HG03378 (cell line): ENCODE measurements around the gene CYSRT1.
A peak's percentile ranks its signal among the peaks of the same experiment; 100 is the strongest.

Source experiments
- ATAC-seq: cut with Tn5 transposase; IDR thresholded peaks from one replicate; pipeline ENCODE4 v1.9.1; 2021; ENCODE audit warnings: mild to moderate bottlenecking, moderate library complexity; ENCODE audit not compliant: unreplicated experiment

Gene CYSRT1

GRCh38 chr9:137189297-137190295, 35.4 kb upstream of the CYSRT1 start:
- no peak for ATAC-seq

- ATAC-seq, result no peak
Observed at GRCh38 chr9:137190315-137190856, 34.6 kb upstream of the CYSRT1 start.

GRCh38 chr9:137191245-137191644, 33.7 kb upstream of the CYSRT1 start:
- ATAC-seq, result no peak

GRCh38 chr9:137191691-137192447, 33.1 kb upstream of the CYSRT1 start:
- no peak for ATAC-seq

GRCh38 chr9:137192448-137192780, 32.6 kb upstream of the CYSRT1 start:
- ATAC-seq, result no peak

- ATAC-seq, result no peak
Observed at GRCh38 chr9:137192859-137193258, 32.1 kb upstream of the CYSRT1 start.

GRCh38 chr9:137193771-137194170, 31.2 kb upstream of the CYSRT1 start:
- no peak for ATAC-seq

- no peak for ATAC-seq
Observed at GRCh38 chr9:137194388-137194787, 30.6 kb upstream of the CYSRT1 start.

GRCh38 chr9:137194909-137195308, 30.1 kb upstream of the CYSRT1 start:
- ATAC-seq, result no peak

GRCh38 chr9:137195525-137196220, 29.3 kb upstream of the CYSRT1 start:
- ATAC-seq, result no peak

GRCh38 chr9:137198051-137198901, 26.7 kb upstream of the CYSRT1 start:
- ATAC-seq, result no peak

- ATAC-seq, result no peak
Observed at GRCh38 chr9:137198902-137199283, 26.1 kb upstream of the CYSRT1 start.

- no peak for ATAC-seq
Observed at GRCh38 chr9:137199411-137200121, 25.4 kb upstream of the CYSRT1 start.

GRCh38 chr9:137200311-137201204, 24.4 kb upstream of the CYSRT1 start, which contains the start of gene TPRN:
Gene TPRN (minus strand): TSS chr9:137200741. CDS start chr9:137200711, 30 bp downstream.
- ATAC-seq, result peak; percentile 82

- no peak for ATAC-seq
Observed at GRCh38 chr9:137201205-137201868, 23.6 kb upstream of the CYSRT1 start.

- ATAC-seq, result no peak
Observed at GRCh38 chr9:137202966-137203365, 22.0 kb upstream of the CYSRT1 start.

- no peak for ATAC-seq
Observed at GRCh38 chr9:137204731-137205125, 20.2 kb upstream of the CYSRT1 start.
